ENCODE data around the gene ANKRD12.

The ANKRD12 gene

DNA sequence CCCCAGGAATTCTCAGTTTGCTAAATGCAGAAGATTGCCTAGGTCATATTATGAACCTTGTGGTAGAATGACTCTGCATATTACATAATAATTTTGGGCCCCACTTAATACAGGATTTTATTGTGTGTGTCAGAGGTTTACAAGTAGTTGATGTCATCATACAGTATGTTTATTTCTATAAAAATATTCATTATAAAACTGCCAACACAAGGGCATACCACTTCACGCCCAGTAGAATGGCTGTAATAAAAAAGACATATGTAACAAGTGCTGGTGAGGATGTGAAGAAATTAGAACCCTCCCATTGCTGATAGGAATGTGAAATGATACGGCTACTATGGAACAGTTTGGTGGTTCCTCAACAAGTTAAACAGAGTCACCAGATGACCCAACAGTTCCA is 136.6 kb downstream of the ANKRD12 start:
- TF ChIP-seq, protein P1, sequence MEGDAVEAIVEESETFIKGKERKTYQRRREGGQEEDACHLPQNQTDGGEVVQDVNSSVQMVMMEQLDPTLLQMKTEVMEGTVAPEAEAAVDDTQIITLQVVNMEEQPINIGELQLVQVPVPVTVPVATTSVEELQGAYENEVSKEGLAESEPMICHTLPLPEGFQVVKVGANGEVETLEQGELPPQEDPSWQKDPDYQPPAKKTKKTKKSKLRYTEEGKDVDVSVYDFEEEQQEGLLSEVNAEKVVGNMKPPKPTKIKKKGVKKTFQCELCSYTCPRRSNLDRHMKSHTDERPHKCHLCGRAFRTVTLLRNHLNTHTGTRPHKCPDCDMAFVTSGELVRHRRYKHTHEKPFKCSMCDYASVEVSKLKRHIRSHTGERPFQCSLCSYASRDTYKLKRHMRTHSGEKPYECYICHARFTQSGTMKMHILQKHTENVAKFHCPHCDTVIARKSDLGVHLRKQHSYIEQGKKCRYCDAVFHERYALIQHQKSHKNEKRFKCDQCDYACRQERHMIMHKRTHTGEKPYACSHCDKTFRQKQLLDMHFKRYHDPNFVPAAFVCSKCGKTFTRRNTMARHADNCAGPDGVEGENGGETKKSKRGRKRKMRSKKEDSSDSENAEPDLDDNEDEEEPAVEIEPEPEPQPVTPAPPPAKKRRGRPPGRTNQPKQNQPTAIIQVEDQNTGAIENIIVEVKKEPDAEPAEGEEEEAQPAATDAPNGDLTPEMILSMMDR (conservative IDR thresholded peaks at IDR 0.05) = no peak
- H3K27ac ChIP-seq = no peak overlapping the region

GRCh38 chr18:9275890-9276289 is 139.3 kb downstream of the ANKRD12 start:
- TF ChIP-seq, protein P1 (conservative IDR thresholded peaks at IDR 0.05) = 0 out of 2 replicates have a peak, but pooled peaks have one; percentile 13
- peak overlapping the region; percentile 50 for H3K27ac ChIP-seq

- TF ChIP-seq, protein P1 (conservative IDR thresholded peaks at IDR 0.05) = no peak
- no peak overlapping the region for H3K27ac ChIP-seq
Measured at GRCh38 chr18:9278028-9278427, 141.4 kb downstream of the ANKRD12 start.

GRCh38 chr18:9280849-9281248 is 144.3 kb downstream of the ANKRD12 start:
- TF ChIP-seq, protein P1 (conservative IDR thresholded peaks at IDR 0.05) = no peak

GRCh38 chr18:9281780-9282179 is 145.2 kb downstream of the ANKRD12 start:
- TF ChIP-seq, protein P1 (conservative IDR thresholded peaks at IDR 0.05) = no peak
- H3K27ac ChIP-seq = no peak overlapping the region

More at GRCh38 chr18:9280849-9281248, 144.3 kb downstream of the ANKRD12 start:
- H3K27ac ChIP-seq = no peak overlapping the region

DNA sequence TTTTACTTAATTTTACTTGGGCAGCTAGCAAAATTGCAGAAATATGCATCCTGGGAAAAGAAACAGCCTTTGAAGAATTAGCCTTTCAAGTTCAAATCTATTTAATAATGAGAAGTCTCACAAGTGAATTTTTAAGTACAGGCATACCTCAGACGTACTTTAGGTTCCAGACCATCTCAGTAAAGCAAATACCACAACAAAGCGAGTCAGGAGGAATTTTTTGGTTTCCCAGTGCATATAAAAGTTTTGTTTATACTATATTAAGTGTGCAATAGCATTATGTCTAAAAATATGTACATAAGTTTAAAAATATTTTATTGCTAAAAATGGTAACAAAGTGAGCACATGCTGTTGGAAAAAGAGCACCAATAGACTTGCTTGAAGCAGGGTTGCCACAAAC is 147.2 kb downstream of the ANKRD12 start:
- H3K27ac ChIP-seq = no peak overlapping the region
- TF ChIP-seq, protein P1 (conservative IDR thresholded peaks at IDR 0.05) = no peak

GRCh38 chr18:9285604-9286003 is 149.0 kb downstream of the ANKRD12 start:
- TF ChIP-seq, protein P1 (conservative IDR thresholded peaks at IDR 0.05) = no peak

More at GRCh38 chr18:9285604-9286003, 149.0 kb downstream of the ANKRD12 start:
- no peak overlapping the region for H3K27ac ChIP-seq

All from VCaP (cell line).